ENCODE measurements around the gene IPO5. TPM values are rescaled to one million over a fixed set of nuclear protein-coding genes. Genes with fewer than 3 reads are reported as not detected.

The IPO5 gene
- total and polyA plus RNA-seq, 3 donors from 2014 or later, result 231 to 465 (median 323) TPM

DNA sequence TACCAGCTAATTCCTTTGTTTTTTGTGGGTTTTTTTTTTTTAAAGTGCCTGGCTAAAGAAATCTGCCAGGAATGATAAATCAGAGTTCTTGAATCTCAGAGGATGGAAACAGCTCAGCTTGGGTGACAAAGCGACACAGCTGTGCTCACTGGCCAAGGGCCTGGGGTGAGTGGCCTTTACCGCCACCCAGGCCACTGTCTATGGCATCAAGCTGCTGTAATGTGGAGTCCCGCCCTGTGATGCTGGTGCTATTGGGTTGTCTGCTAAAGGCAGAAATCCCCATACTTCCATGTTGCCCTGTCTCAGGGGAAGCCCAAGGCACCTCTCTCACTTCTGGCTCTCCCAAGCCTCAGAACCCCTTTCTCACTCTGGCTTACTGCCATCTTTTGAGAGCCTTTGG, 106.8 kb downstream of the IPO5 start:
- DNase-seq, result no peak
- Histone ChIP-seq H3K36me3 (ENCODE audit: low read depth, missing control alignments) (no peaks in the 10 kb centered on the region), H3K27me3 (no peaks in the 10 kb centered on the region), H3K4me1 (no peaks in the 10 kb centered on the region), H3K4me3 (no peak overlapping the region), H3K27ac (no peak overlapping the region), H3K9me3 (no peaks in the 10 kb centered on the region)
- intact Hi-C loops (cut with DNase I; ENCODE audit: low total_unique reads), result no loop called here
- 96 to 97% methylated on average over 3 of the region's 3 CpGs for WGBS, 2 donors
- TF ChIP-seq, protein P1, sequence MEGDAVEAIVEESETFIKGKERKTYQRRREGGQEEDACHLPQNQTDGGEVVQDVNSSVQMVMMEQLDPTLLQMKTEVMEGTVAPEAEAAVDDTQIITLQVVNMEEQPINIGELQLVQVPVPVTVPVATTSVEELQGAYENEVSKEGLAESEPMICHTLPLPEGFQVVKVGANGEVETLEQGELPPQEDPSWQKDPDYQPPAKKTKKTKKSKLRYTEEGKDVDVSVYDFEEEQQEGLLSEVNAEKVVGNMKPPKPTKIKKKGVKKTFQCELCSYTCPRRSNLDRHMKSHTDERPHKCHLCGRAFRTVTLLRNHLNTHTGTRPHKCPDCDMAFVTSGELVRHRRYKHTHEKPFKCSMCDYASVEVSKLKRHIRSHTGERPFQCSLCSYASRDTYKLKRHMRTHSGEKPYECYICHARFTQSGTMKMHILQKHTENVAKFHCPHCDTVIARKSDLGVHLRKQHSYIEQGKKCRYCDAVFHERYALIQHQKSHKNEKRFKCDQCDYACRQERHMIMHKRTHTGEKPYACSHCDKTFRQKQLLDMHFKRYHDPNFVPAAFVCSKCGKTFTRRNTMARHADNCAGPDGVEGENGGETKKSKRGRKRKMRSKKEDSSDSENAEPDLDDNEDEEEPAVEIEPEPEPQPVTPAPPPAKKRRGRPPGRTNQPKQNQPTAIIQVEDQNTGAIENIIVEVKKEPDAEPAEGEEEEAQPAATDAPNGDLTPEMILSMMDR (IDR thresholded peaks at IDR 0.05), result no peak
- no peak for TF ChIP-seq POLR2A (IDR thresholded peaks at IDR 0.05)

GRCh38 chr13:98065468-98065867, 112.0 kb downstream of the IPO5 start:
- no peak for TF ChIP-seq POLR2A (IDR thresholded peaks at IDR 0.05)
- TF ChIP-seq, protein P1 (IDR thresholded peaks at IDR 0.05), result no peak
- H3K9me3 ChIP-seq, result no peaks in the 10 kb centered on the region
- intact Hi-C loops (cut with DNase I; ENCODE audit: low total_unique reads), result no loop called here
- no peaks in the 10 kb centered on the region for H3K27me3 ChIP-seq
- no peaks in the 10 kb centered on the region for H3K36me3 ChIP-seq (ENCODE audit: low read depth, missing control alignments)
- 65 to 68% methylated on average over 1 of the region's 1 CpG for WGBS, 2 donors
- H3K27ac ChIP-seq, result no peak overlapping the region
- H3K4me1 ChIP-seq, result no peaks in the 10 kb centered on the region
- H3K4me3 ChIP-seq, result no peak overlapping the region
- no peak for DNase-seq

DNA sequence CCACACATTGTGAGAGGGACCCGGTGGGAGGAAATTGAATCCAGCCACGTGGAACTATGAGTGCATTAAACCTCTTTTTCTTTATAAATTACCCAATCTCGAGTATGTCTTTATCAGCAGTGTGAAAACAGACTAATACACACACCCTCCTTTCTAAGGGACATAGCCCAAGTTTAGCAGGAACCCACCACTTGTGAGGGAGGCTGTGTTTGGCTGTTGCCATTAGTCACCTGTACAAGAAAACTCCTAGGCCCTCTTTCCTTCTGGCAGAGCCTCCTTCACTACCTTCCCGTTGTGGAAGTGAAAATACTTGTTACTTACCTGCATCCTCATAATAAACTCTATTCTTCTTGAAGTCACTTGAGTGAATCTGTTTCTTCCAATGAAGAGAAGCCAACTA, 113.2 kb downstream of the IPO5 start:
- DNase-seq, result no peak
- H3K4me3 ChIP-seq, result no peak overlapping the region
- TF ChIP-seq, protein P1 (IDR thresholded peaks at IDR 0.05), result no peak
- TF ChIP-seq POLR2A (IDR thresholded peaks at IDR 0.05), result no peak
- intact Hi-C loops (cut with DNase I; ENCODE audit: low total_unique reads), result no loop called here
- no peaks in the 10 kb centered on the region for H3K4me1 ChIP-seq
- WGBS, 2 donors, result 73 to 81% methylated on average over 4 of the region's 4 CpGs
- no peaks in the 10 kb centered on the region for H3K36me3 ChIP-seq (ENCODE audit: low read depth, missing control alignments)
- no peak overlapping the region for H3K27ac ChIP-seq
- no peaks in the 10 kb centered on the region for H3K27me3 ChIP-seq
- no peaks in the 10 kb centered on the region for H3K9me3 ChIP-seq

- 53 to 55% methylated on average over 9 of the region's 9 CpGs for WGBS, 2 donors
- H3K36me3 ChIP-seq (ENCODE audit: low read depth, missing control alignments), result no peaks in the 10 kb centered on the region
- no peaks in the 10 kb centered on the region for H3K9me3 ChIP-seq
- intact Hi-C loops (cut with DNase I; ENCODE audit: low total_unique reads), result no loop called here
- no peak overlapping the region for H3K27ac ChIP-seq
- TF ChIP-seq POLR2A (IDR thresholded peaks at IDR 0.05), result no peak
- TF ChIP-seq, protein P1 (IDR thresholded peaks at IDR 0.05), result no peak
- H3K27me3 ChIP-seq, result no peaks in the 10 kb centered on the region
- no peaks in the 10 kb centered on the region for H3K4me1 ChIP-seq
- no peak overlapping the region for H3K4me3 ChIP-seq
- no peak for DNase-seq
Observed at GRCh38 chr13:98068521-98068920, 115.0 kb downstream of the IPO5 start.

DNA sequence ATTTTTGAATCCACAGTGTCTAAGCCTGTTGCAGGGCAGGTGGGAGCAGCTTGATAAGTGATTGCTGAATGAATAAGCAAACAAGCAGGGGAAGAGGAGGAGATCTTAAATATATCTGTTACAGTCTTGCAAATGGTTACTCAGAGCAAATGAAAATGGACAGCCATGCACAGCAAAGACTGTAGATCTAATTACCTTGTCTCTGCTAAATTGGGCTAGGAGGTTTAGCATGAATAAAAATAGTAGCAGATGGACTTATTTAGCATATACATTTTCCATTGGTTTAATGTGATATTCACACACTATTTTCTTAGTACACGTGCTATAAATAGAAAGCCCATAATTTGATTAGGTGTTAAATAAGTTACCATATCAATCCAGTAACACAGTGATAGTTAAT, 116.5 kb downstream of the IPO5 start:
- Histone ChIP-seq H3K9me3 (no peaks in the 10 kb centered on the region), H3K27me3 (no peaks in the 10 kb centered on the region), H3K4me1 (no peaks in the 10 kb centered on the region), H3K27ac (no peak overlapping the region), H3K36me3 (ENCODE audit: low read depth, missing control alignments) (no peaks in the 10 kb centered on the region), H3K4me3 (no peak overlapping the region)
- TF ChIP-seq, protein P1 (IDR thresholded peaks at IDR 0.05), result no peak
- no peak for TF ChIP-seq POLR2A (IDR thresholded peaks at IDR 0.05)
- no peak for DNase-seq
- intact Hi-C loops (cut with DNase I; ENCODE audit: low total_unique reads), result no loop called here
- 83 to 98% methylated on average over 1 of the region's 1 CpG for WGBS, 2 donors

All from testis (tissue), 3 donors.